Measurements from ENCODE around the gene CIAO2A. TPM values are rescaled to one million over a fixed set of nuclear protein-coding genes. Genes with fewer than 3 reads are reported as not detected.
"Not testable (repeated sequence)": the region's sequence is repeated elsewhere in the genome, so short reads cannot be mapped to it uniquely, and the experiment has no call there.

CIAO2A gene
- total RNA-seq, 1 donor from 2014 or later = 61.6 TPM

DNA sequence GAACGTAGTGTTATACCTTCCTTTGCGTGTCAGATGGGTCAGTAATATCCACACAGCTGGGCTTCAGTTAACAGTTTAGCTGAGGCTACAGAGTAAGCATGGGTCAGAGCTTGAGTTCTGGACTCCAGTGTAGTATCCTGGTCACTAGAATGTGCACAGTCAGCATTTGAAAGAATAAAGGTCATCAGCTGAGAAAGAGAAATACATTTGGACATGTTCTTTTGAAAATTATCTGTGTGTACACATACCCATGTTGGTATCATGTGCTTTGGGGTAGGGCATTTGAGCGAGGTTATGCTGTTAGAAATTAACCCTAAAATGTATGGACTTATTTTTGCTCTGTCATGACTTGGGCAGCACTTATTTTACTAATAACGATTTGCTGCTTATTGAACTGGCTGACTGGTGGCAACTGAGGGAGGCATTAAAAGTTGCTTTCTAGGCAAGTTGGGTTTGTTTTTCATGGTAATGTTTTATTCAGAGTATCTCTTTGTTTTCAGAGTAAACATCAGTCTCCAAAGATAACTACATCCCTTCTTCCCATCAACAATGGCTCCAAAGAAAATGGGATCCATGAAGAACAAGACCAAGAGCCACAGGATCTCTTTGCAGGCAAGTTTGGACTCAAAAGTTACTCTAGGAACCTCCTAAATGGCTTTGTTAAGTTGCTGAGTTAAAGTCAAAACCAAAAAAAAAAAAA, 18.6 kb upstream of the CIAO2A start:
- DNase-seq (ENCODE audit: low read depth, low spot score) = no peak

DNA sequence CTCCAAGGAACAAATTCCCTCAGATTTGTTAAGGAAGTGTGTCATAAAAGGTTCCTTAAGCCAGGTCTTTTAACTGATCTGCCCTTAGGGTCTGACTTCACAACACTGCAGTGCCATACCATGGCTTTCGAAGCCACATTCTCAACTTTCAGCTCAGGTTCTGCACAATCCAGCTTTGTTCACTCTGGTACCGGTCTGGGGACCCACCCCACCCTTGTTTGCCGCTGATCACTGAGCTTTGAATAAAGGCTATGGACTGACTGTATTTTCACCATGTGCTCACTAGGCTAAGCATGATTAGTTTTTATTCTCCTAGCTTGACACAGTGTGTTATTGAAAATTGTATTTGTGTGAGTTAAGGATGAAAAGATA, 18.0 kb upstream of the CIAO2A start:
- DNase-seq (ENCODE audit: low read depth, low spot score) = no peak

DNA sequence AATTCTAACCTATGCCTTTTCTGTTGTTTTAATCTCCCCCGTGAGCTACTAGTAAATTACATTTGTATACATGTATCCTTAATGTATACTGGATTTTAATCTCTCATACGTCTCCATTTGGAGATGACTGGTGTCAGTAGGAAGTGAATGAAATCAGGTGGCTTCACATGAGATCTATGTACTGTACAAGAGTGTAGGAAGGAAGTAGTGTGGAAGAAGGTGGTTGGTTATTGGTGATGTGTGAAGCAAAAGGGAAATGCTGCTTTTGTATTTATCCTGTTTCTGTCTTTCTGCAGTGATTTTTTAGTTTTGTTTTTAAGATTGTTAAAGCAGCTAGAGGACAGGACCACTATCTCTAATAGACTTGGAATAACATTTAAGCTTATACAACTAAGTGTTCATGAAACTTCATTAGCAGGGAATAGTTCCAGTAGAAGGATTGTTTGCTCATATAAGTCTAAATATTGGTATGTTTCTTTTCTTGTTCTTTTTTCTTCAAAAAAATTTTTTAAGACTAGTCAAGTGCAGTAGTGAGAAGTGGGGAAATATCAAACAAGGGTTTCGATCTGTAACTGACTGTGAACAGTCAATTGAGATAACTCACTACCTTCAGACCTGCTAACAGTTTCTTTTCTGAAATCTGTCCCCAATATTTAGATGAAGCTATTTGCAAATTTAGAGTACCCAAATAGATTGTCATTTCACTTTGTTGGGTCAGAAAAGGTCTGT, 17.5 kb upstream of the CIAO2A start:
- DNase-seq (ENCODE audit: low read depth, low spot score) = no peak

DNA sequence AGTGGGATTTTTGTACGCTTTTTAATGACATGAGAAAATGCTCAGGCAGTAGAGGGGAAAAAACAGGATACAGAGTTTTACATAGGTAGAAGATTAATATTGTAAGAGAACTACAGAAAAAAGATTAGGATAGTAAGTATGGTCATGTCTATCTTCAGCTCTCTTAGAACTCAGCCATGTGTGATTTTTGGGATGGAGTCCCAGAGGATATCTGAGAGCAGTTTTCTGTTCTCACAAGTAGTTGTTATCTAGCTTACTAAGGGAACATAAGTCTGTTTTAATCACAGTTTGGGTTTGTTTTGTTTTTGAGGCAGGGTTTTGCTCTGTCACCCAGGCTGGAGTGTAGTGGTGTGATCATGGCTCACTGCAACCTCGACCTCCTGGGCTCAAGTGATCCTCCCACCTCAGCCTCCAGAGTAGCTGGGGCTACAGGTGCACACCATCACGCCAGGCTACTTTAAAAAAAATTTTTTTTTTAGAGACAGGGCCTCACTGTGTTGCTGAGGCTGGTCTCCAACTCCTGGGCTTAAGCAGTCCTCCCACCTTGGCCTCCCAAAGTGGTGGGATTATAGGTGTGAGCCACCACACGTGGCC, 16.6 kb upstream of the CIAO2A start:
- not testable (repeated sequence) for DNase-seq (ENCODE audit: low read depth, low spot score)

DNA sequence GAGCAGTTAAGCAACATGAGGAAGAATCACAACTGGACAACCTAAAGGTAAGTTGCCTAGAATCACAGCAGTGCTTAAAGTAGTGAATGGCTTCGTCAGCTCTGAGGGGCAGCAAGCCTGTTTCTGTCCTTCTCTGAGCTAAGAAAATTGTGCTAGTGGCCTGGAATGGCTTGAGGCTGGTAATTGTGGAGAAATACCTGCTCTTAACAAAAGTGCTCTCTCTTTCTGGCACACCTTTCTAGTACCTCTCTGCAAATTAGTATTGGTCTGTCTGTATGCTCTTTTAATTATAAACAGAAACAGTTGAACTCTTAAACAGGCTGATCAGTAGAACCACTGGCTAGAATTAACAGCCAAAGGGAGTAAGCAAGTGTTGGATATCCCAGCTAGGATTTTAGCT, 13.7 kb upstream of the CIAO2A start:
- no peak for DNase-seq (ENCODE audit: low read depth, low spot score)

DNA sequence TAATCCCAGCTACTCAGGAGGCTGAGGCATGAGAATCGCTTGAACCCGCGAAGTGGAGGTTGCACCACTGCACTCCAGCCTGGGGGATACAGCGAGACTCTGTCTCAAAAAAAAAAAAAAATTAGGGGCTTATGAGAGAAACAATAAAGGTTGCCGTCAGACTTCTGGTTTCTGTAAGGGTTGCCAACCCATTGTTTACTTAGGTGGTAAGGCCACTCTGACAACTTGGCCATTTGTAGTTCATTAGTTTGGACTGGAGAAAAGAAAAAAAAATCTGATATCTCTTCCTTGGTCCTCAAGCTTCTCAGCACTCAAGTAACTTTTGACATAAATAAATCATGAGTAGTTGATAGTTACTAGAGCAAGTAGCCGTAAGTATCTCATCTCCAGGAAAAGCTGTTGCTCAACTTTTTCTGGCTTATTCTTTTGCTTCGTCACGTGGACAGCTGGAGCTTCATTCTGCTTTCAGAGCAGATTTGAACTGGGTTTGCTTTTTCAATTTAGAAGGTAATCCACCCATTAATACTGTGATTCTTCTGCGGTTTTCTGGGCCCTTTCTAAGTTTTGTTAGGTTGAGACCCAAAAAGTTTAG, 11.6 kb upstream of the CIAO2A start:
- DNase-seq (ENCODE audit: low read depth, low spot score) = no peak

DNA sequence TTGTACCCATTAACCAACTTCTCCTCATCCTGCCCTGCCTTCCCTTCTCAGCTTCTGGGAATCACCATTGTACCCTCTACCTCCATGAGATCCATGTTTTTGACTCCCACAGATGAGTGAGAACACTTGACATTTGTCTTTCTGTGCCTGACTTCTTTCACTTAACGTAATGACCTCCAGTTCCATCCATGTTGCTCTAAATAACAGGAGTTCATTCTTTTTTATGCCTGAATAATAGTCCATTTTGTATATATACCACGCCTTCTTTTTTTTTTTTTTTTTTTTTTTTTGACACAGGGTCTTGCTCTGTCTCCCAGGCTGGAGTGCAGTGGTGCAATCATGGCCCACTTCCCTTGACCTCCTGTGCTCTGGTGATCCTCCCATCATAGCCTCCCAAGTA, 8.9 kb upstream of the CIAO2A start:
- DNase-seq (ENCODE audit: low read depth, low spot score) = no peak

DNA sequence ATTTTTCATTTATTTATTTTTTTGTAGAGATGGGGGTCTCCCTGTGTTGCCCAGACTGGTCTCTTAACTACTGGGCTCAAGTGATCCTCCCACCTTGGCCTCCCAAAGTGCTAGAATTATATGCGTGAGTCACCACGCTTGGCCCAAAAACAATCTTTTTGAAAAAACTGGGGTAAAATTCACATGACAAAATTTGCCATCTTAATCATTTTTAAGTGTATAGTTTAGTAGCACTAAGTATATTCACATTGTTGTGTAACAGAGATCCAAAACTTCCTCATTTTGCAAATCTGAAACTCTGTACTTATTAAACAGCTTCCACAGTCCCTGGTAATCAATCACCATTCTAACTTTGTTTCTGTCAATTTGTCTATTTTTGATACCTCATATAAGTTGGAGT, 7.3 kb upstream of the CIAO2A start:
- DNase-seq (ENCODE audit: low read depth, low spot score) = no peak

DNA sequence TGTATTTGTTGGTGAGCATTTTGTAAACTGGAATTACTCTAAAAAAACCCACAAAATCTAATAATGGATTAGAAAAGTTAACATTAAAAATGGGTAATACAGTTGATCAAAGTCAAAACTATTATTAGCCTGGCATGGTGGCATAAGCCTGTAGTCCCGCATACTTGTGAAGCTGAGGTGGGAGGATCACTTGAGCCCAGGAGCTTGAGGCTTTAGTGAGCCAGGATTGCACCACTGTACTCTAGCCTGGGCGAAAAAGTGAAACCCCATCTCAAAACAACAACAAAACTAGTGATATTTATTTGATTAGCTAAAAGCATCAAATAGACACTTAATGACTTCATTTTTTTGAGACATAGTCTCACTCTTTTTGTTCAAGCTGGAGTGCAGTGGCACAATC, 5.7 kb upstream of the CIAO2A start:
- no peak for DNase-seq (ENCODE audit: low read depth, low spot score)

DNA sequence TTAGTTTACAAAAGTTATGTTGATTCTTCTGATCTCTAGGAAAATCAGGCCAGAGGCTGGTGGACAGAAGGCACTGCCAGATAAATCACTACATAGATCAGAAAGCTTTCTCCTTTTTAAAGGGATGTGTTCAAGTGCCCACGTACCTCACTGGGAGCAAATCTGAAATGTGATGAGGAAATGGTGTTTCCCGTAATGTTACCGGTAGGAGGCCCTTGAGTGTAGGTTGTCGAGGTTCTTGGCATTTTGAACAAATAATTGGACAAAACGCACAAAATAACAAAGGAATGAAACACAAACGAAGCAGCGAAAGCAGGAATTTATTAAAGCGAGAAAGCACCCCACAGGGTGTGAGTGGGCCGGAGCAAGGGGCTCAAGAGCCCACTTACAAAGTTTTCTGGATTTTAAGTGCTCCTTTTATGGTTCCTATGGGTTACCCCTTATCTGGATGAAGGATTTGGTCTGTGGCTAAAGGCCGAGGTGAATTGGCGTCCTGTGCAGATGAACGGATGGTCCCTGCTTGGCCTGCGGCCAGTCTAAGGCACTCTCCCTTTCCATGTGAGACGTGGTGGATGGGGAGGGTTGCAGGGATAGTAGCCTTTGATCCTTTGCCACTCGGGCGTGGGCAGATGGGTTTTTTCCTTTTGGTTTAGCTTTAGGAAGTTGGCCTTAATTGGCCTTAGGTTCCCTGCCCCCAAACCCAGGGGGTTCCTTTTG, 3.2 kb upstream of the CIAO2A start:
- DNase-seq (ENCODE audit: low read depth, low spot score) = no peak

DNA sequence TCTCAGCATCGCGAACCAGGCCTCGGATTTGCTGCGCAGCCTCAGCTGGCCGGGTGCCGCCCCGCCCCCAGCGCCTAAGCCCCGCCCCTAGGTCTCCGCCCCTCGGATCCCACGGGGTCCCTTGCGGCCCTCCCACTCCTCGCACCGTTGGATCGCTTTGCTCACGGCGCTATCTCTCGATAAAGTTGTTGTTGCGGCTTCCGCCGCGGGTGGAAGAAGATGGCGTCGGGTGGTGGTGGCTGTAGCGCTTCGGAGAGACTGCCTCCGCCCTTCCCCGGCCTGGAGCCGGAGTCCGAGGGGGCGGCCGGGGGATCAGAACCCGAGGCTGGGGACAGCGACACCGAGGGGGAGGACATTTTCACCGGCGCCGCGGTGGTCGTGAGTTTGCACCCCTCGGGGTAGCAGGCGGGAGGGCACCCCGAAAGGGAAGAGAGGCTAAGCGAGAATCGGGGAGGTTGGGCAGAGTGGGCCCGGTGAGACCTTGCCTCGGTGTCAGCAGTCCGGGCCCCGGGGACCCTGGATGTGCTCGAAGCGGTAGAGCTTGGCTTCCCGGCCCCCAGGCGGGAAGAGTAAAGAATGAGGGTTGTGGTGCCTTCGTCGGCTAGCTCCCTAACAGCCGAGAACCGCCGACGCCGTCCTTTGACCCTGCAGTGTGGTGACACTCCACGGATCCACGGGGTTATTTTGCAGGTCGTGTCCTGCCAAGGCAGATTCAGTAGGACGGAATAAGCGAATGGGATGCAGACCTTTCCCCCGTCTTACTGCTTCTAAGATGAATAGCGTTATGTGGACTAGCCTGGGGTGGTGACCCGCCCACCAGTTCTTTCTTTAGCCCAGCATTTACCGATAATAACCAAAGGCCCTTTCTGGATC, 2.4 kb upstream of the CIAO2A start, which contains the start of gene SNX1:
Gene SNX1, plus strand, starts transcription at position 188 of the 873 bp plus-strand sequence. Its CDS starts 32 bp downstream, at position 220.
- DNase-seq (ENCODE audit: low read depth, low spot score) = peak; percentile 86

DNA sequence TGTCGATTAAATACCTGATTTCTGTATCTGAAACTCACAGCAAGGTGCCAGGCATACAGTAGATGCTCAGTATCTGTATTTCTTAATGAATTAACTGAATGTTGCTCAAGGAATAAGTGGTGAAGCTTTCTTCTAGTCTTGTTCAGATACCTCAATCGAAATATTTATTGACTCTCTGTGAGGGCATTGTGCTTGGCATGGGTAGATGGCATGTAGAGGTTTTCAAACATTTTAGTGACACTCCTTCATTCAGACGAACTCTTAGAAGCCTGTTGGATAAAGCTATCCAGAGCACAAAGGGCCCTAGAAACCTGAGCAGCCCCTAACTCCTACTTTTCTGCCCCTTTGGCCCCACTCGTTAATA, 1.8 kb upstream of the CIAO2A start:
- no peak for DNase-seq (ENCODE audit: low read depth, low spot score)

DNA sequence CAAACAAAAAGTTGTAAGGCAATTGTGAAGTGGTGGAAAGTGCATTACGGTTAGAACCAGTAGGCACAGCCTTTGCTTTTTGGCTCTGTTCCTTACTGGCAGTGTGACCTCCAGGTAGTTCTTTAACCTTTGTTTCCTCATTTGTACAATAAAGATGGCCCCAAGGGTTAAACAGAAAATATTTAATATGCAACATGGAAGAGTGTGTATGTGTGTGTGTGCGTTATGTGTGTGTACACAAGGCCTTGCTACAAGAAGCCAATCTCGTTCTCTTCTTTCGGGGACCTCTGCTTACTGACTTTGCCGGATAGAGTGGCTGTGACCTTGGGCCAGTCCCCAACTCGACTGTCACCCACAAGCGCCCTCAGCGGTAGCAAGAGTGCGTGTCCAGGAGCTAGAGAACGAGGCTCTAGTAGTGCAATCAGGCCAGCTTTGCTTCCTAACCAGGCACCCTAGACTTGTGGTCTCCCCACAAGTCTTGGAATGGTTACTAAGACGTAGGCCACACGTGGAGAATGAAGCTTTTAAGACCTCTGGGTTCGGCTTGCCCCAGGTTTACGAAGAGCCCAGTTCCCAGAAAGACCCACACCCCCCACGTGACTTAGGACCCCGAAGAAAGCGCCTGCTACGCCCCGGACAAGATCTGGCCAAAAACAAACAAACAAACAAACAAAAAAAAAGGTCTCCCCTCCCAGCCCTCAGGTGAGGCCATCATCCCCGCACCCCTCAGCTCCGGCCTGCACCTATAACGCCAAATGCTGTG, 593 bp downstream of the CIAO2A start:
- DNase-seq (ENCODE audit: low read depth, low spot score) = no peak

DNA sequence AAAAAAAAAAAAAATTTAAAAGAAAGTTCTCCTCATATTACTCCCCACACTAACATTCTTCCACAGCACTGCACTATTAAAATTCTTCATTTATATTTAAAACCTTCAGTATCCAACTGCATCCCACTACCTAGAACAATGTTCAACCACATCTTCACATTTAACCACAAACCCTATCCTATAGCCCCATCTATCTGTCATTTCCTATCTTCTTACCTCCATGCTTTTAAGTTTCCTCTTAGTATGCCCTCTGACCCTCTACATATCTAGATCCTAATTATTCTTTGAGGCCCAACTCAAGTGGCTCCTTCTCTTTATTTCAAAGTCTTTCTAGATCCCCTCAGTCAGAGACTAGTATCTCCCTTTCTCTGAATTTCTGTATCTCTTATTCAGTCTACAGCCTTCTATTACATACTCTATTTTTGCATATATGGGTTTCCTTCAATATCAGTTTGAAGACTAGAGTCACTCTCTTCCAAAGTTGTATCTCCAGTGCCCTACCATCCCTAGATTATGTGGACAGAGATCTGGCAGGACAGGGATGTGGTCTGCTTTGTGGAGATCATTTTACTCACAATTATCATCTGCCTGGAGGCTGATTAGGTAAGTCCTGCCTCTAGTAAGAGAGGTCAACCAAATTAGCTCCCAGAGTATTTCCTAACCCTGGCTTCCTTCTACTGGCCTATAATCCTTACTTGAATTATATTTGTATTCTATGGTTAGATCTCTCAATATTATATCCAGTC, 1.4 kb downstream of the CIAO2A start:
- no peak for DNase-seq (ENCODE audit: low read depth, low spot score)

DNA sequence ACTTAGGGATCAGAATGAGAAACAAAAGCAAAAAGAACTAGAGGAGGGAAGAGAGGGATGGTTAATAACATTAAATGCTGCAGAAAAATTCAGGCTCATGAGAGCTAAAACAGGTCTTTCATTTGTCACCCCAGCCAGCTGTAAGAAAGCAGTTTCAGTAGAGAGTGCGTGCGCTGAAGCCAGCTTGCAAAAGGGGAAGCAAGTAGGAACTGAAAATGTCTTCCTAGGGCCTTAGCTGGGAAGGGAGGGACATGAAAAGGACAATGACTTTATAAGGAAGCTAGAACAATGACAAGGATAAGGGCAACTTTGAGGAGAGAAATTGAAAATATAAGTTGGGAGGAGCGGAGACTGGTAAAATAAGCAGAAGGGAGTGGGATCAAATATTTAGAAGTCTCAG, 3.1 kb downstream of the CIAO2A start:
- DNase-seq (ENCODE audit: low read depth, low spot score) = no peak

DNA sequence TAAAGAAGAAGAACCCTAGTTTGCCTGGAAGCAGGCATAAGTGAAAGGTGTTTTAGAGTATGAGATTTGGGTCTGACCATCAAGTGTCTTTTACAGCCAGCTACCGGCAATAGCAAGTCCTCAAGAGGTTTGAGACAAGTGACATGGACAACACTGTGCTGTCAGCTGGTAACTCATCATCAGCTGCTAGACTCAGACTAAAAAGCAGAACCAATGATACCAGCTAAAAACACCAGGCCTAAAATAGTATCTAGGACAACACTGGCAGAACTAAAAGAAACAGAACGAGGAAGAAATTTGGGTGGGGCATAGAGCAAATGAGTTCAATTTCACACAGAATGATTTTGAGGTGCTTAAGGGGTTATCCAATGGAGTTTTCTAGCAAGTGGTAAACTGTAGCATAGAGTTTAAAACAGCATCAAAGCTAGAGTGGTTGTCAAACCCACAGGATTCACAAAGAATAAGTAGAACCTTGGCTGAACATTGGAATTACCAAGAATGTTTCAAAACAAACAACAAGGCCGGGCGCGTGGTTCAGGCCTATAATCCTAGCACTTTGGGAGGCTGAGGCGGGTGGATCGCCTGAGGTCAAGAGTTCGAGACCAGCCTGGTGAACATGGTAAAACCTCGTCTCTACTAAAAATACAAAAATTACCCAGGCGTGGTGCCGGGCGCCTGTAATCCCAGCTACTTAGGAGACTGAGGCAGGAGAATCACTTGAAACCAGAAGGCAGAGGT, 3.9 kb downstream of the CIAO2A start:
- no peak for DNase-seq (ENCODE audit: low read depth, low spot score)

DNA sequence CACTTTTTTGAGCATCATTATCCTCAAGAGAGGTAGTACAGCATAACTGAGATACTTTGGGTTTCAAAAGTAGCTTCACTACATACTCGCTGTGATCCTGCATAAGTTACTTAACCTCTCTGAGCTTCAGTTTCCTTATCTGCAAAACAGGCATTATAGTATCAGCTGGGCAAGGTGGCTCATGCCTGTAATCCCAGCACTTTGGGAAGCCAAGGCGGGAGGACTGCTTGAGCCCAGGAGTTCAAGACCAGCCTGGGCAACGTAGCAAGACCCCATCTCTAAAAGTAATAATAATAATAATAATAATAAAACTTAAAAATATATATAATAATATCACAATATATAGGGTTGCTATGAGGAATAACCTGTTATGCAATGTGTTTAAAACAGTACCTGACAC, 10.9 kb downstream of the CIAO2A start:
- no peak for DNase-seq (ENCODE audit: low read depth, low spot score)

DNA sequence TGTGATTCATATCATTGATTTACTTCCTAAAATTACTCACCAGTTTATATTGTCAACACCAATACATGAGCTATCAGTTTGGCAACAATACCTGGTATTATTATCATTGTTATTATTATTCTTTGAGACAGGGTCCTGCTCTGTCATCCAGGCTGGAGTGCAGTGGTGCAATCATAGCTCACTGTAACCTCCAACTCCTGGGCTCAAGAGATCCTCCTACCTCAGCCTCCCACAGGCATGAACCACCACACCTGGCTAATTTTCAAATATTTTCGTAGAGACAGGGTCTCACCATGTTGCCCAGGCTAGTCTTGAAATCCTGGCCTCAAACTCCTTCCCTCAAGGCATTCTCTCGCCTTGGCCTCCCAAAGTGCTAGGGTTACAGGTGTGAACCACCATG, 20.1 kb downstream of the CIAO2A start:
- DNase-seq (ENCODE audit: low read depth, low spot score) = not testable (repeated sequence)

DNA sequence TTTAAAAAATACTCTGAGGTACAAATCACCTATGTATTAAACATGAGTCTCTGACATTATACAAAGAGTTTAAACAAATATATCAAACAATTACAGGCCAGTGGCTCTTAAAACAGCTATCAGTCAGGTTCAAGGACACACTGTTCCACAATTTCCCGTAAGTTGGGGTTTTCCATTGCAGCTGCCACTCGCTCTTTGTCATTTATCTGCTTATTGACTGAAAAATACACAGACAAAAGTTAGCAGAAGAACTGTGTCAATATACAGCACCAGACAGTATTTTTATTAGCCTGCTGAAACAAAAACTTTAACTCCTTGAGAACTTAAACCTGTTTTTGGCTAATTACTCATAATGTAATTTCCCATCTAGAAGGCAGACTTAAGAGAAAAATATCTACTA, 20.8 kb downstream of the CIAO2A start:
- DNase-seq (ENCODE audit: low read depth, low spot score) = no peak

Data from pulmonary artery endothelial cell (primary cell).